Peyer's patch (tissue), 4 donors: ENCODE measurements around the gene RPGRIP1L.

Experiments
- CTCF ChIP-seq, 6 experiments: fragments of 450-650 bp in 4 of 6; fragments of 200-600 bp in 2 of 6; sonication (generic) in 1 of 6; IDR thresholded peaks; one replicate each; pipeline ENCODE4 v1.5.1; 2017 to 2019; ENCODE audit warnings: antibody characterized with exemption in 6 of 6, mild to moderate bottlenecking in 3 of 6, moderate library complexity in 1 of 6
- POLR2A ChIP-seq, 2 donors: fragments of 450-650 bp; IDR thresholded peaks; one replicate each; pipeline ENCODE4 v1.5.1; 2017; ENCODE audit warnings: antibody characterized with exemption in 2 of 2, mild to moderate bottlenecking in 2 of 2, moderate library complexity in 2 of 2

DNA sequence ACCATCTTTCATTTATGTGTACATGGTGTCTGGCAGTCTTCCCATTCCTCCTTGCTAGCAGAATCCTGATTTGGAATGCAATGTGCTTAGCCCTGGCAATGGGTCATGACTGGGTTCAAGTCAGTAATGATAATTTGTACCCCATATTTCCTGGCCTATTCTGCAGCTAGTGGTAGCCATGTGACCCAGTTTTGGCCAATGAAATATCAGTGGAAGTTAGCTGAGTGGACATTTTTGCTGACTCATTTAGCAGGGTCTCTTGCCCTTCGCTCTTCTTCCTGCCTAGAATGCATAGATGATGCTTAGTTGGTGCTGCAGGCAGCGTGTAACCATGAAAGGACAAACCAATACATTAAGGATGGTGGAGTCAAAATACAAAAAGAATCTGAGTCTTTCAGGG is 121.9 kb downstream of the RPGRIP1L start:
- no peak for TF ChIP-seq CTCF (IDR thresholded peaks at IDR 0.05)
- TF ChIP-seq POLR2A (IDR thresholded peaks at IDR 0.05): no peak
